Measurements from ENCODE around the gene PTPRT.

Gene PTPRT

GRCh38 chr20:43009532-43009931, 180.2 kb downstream of the PTPRT start:
- Histone ChIP-seq H3K4me3 (ENCODE audit: low read length) (no peak overlapping the region), H3K9ac (ENCODE audit: low read length) (no peak overlapping the region), H3F3A (ENCODE audit: insufficient read depth, low read length) (no peaks in the 10 kb centered on the region), H3K9me3 (replicated peaks; ENCODE audit: insufficient read depth, low read length) (no peaks in the 10 kb centered on the region), H3K27ac (ENCODE audit: low read length) (no peak overlapping the region), H3K4me2 (ENCODE audit: low read depth, low read length) (no peak overlapping the region), H3K9me2 (replicated peaks; ENCODE audit: insufficient read depth, low read length) (no peaks in the 10 kb centered on the region), H3K36me3 (replicated peaks; ENCODE audit: insufficient read depth, low read length) (no peaks in the 10 kb centered on the region), H3K27me3 (replicated peaks; ENCODE audit: insufficient read depth, low read length) (no peaks in the 10 kb centered on the region), H4K20me1 (ENCODE audit: insufficient read depth, low read length) (no peaks in the 10 kb centered on the region), H2AFZ (ENCODE audit: low read length) (no peak overlapping the region), H3K79me2 (ENCODE audit: low read length) (no peaks in the 10 kb centered on the region), H3K4me1 (ENCODE audit: low read length) (no peaks in the 10 kb centered on the region)
- TF ChIP-seq CTCF (IDR thresholded peaks at IDR 0.05; ENCODE audit: low read length) (no peak), EZH2phosphoT487 (IDR thresholded peaks at IDR 0.05; ENCODE audit: low read length) (no peak), EZH2 (optimal IDR thresholded peaks at IDR 0.05; ENCODE audit: low read depth, low read length) (no peak)
- no peak for DNase-seq

- no peaks in the 10 kb centered on the region for H3F3A ChIP-seq (ENCODE audit: insufficient read depth, low read length)
- TF ChIP-seq CTCF (IDR thresholded peaks at IDR 0.05; ENCODE audit: low read length) (no peak), EZH2phosphoT487 (IDR thresholded peaks at IDR 0.05; ENCODE audit: low read length) (no peak), EZH2 (optimal IDR thresholded peaks at IDR 0.05; ENCODE audit: low read depth, low read length) (no peak)
- H3K4me3 ChIP-seq (ENCODE audit: low read length), result no peak overlapping the region
- H3K27ac ChIP-seq (ENCODE audit: low read length), result no peak overlapping the region
- H3K79me2 ChIP-seq (ENCODE audit: low read length), result no peaks in the 10 kb centered on the region
- H3K36me3 ChIP-seq (replicated peaks; ENCODE audit: insufficient read depth, low read length), result no peaks in the 10 kb centered on the region
- H3K9me3 ChIP-seq (replicated peaks; ENCODE audit: insufficient read depth, low read length), result no peaks in the 10 kb centered on the region
- H3K4me2 ChIP-seq (ENCODE audit: low read depth, low read length), result no peak overlapping the region
- no peaks in the 10 kb centered on the region for H4K20me1 ChIP-seq (ENCODE audit: insufficient read depth, low read length)
- H3K9ac ChIP-seq (ENCODE audit: low read length), result no peak overlapping the region
- H3K4me1 ChIP-seq (ENCODE audit: low read length), result no peaks in the 10 kb centered on the region
- H2AFZ ChIP-seq (ENCODE audit: low read length), result no peak overlapping the region
- no peak for DNase-seq
- no peaks in the 10 kb centered on the region for H3K27me3 ChIP-seq (replicated peaks; ENCODE audit: insufficient read depth, low read length)
- no peaks in the 10 kb centered on the region for H3K9me2 ChIP-seq (replicated peaks; ENCODE audit: insufficient read depth, low read length)
These were observed 182.2 kb downstream of the PTPRT start for GRCh38 chr20:43007525-43007924.

- no peak for DNase-seq
- Histone ChIP-seq H3K27me3 (replicated peaks; ENCODE audit: insufficient read depth, low read length) (no peaks in the 10 kb centered on the region), H3K4me2 (ENCODE audit: low read depth, low read length) (no peak overlapping the region), H3K36me3 (replicated peaks; ENCODE audit: insufficient read depth, low read length) (no peaks in the 10 kb centered on the region), H4K20me1 (ENCODE audit: insufficient read depth, low read length) (no peaks in the 10 kb centered on the region), H3K4me3 (ENCODE audit: low read length) (no peak overlapping the region), H3F3A (ENCODE audit: insufficient read depth, low read length) (no peaks in the 10 kb centered on the region), H3K9ac (ENCODE audit: low read length) (no peak overlapping the region), H2AFZ (ENCODE audit: low read length) (no peak overlapping the region), H3K27ac (ENCODE audit: low read length) (no peak overlapping the region), H3K4me1 (ENCODE audit: low read length) (no peaks in the 10 kb centered on the region), H3K9me2 (replicated peaks; ENCODE audit: insufficient read depth, low read length) (no peaks in the 10 kb centered on the region), H3K9me3 (replicated peaks; ENCODE audit: insufficient read depth, low read length) (no peaks in the 10 kb centered on the region), H3K79me2 (ENCODE audit: low read length) (no peaks in the 10 kb centered on the region)
- TF ChIP-seq EZH2phosphoT487 (IDR thresholded peaks at IDR 0.05; ENCODE audit: low read length) (no peak), EZH2 (optimal IDR thresholded peaks at IDR 0.05; ENCODE audit: low read depth, low read length) (no peak), CTCF (IDR thresholded peaks at IDR 0.05; ENCODE audit: low read length) (no peak)
These were observed 182.9 kb downstream of the PTPRT start for GRCh38 chr20:43006651-43007375.

Measured in MM.1S (cell line).